HG02870 (cell line): ENCODE measurements around the gene MAN1C1.
"Not testable (repeated sequence)": the region's sequence is repeated elsewhere in the genome, so short reads cannot be mapped to it uniquely, and the experiment has no call there.

Experiments used
- ATAC-seq: cut with Tn5 transposase; IDR thresholded peaks from one replicate; pipeline ENCODE4 v1.9.1; 2021; ENCODE audit warnings: mild to moderate bottlenecking, moderate library complexity; ENCODE audit not compliant: unreplicated experiment

Gene MAN1C1

GRCh38 chr1:25695090-25695770 is 78.6 kb downstream of the MAN1C1 start:
- no peak for ATAC-seq

- no peak for ATAC-seq
Measured at GRCh38 chr1:25695771-25696311, 79.2 kb downstream of the MAN1C1 start.

GRCh38 chr1:25696643-25697042 is 80.1 kb downstream of the MAN1C1 start:
- not testable (repeated sequence) for ATAC-seq

GRCh38 chr1:25697435-25698217 is 81.0 kb downstream of the MAN1C1 start:
- no peak for ATAC-seq

- ATAC-seq = no peak
Measured at GRCh38 chr1:25698252-25698651, 81.7 kb downstream of the MAN1C1 start.

- ATAC-seq = not testable (repeated sequence)
Measured at GRCh38 chr1:25699059-25699458, 82.5 kb downstream of the MAN1C1 start.

- ATAC-seq = no peak
Measured at GRCh38 chr1:25699500-25700143, 83.0 kb downstream of the MAN1C1 start.

GRCh38 chr1:25700144-25700523 is 83.5 kb downstream of the MAN1C1 start:
- no peak for ATAC-seq

GRCh38 chr1:25700626-25701025 is 84.0 kb downstream of the MAN1C1 start:
- ATAC-seq = no peak

- ATAC-seq = no peak
Measured at GRCh38 chr1:25701030-25701785, 84.6 kb downstream of the MAN1C1 start.

GRCh38 chr1:25702101-25702775 is 85.6 kb downstream of the MAN1C1 start:
- ATAC-seq = no peak

- ATAC-seq = no peak
Measured at GRCh38 chr1:25703041-25703440, 86.5 kb downstream of the MAN1C1 start.

GRCh38 chr1:25703671-25704266 is 87.2 kb downstream of the MAN1C1 start:
- ATAC-seq = no peak

GRCh38 chr1:25704267-25704691 is 87.7 kb downstream of the MAN1C1 start:
- ATAC-seq = no peak

GRCh38 chr1:25705699-25706098 is 89.1 kb downstream of the MAN1C1 start:
- ATAC-seq = no peak

GRCh38 chr1:25706146-25707089 is 89.8 kb downstream of the MAN1C1 start:
- no peak for ATAC-seq

GRCh38 chr1:25707280-25708016 is 90.9 kb downstream of the MAN1C1 start:
- ATAC-seq = no peak
